Lower lobe of right lung (tissue), 2 donors: Measurements from ENCODE around the gene FABP2. TPM values are rescaled to one million over a fixed set of nuclear protein-coding genes. Genes with fewer than 3 reads are reported as not detected.

Experiments used
- ATAC-seq, 2 donors: fragments of 200-7000 bp; cut with Tn5 transposase; one replicate each; pipeline ENCODE4 v1.9.1; 2020 to 2022; ENCODE audit warnings: mild to moderate bottlenecking in 2 of 2, moderate library complexity in 2 of 2
- DNase-seq: peaks from one replicate; pipeline ENCODE4 v3.0.0-alpha.2; 2020
- H3K27ac ChIP-seq: fragments of 200-600 bp; one replicate; pipeline ENCODE4 v1.8.0; 2022
- H3K27me3 ChIP-seq: fragments of 200-600 bp; one replicate; pipeline ENCODE4 v1.8.0; 2022; ENCODE audit warnings: low read depth
- H3K36me3 ChIP-seq: fragments of 200-600 bp; one replicate; pipeline ENCODE4 v1.8.0; 2022; ENCODE audit warnings: mild to moderate bottlenecking
- H3K4me1 ChIP-seq: fragments of 200-600 bp; one replicate; pipeline ENCODE4 v1.8.0; 2022
- H3K4me3 ChIP-seq: fragments of 200-600 bp; one replicate; pipeline ENCODE4 v1.8.0; 2022; ENCODE audit warnings: mild to moderate bottlenecking
- H3K9me3 ChIP-seq: fragments of 200-600 bp; one replicate; pipeline ENCODE4 v1.8.0; 2022
- CTCF ChIP-seq: fragments of 200-600 bp; IDR thresholded peaks from one replicate; pipeline ENCODE4 v1.8.0; 2022; ENCODE audit warnings: antibody characterized with exemption, mild to moderate bottlenecking
- intact Hi-C: fragments of 100-400 bp; cut with DNase I; formaldehyde crosslinking; loops from one replicate; pipeline ENCODE4 v1.11.0; 2022
- total RNA-seq: library from RNA; stranded (reverse); fragmentation: NEBNext Ultra II Directional; extraction: Animal tissue kit (Norgen Biotek cat#: 25700); gene quantifications from one replicate; pipeline ENCODE4 v1.2.1, GENCODE V29; 2021
- donor health status: DM: no; HTN: yes; CAD: no; lungs with severe emphysema.

FABP2 gene
- total RNA-seq, 1 donor from 2014 or later = not detected

GRCh38 chr4:119297795-119298194, 24.1 kb downstream of the FABP2 start:
- no peak for DNase-seq

GRCh38 chr4:119296356-119296755, 25.6 kb downstream of the FABP2 start:
- intact Hi-C loops = no loop called here
- Histone ChIP-seq H3K36me3 (peaks cover 44% of the 10 kb centered on the region), H3K9me3 (no peaks in the 10 kb centered on the region), H3K27ac (no peak overlapping the region), H3K4me1 (peaks cover 20% of the 10 kb centered on the region), H3K4me3 (no peak overlapping the region), H3K27me3 (no peaks in the 10 kb centered on the region)
- no peak for DNase-seq
- no peak for TF ChIP-seq CTCF
- no peak for ATAC-seq

More at GRCh38 chr4:119297795-119298194, 24.1 kb downstream of the FABP2 start:
- no peak for TF ChIP-seq CTCF
- no peak for ATAC-seq
- intact Hi-C loops = no loop called here
- Histone ChIP-seq H3K27me3 (no peaks in the 10 kb centered on the region), H3K9me3 (no peaks in the 10 kb centered on the region), H3K27ac (no peak overlapping the region), H3K4me1 (peaks cover 20% of the 10 kb centered on the region), H3K4me3 (peak overlapping the region; percentile 86), H3K36me3 (peaks cover 32% of the 10 kb centered on the region)

GRCh38 chr4:119290598-119290997, 31.3 kb downstream of the FABP2 start:
- Histone ChIP-seq H3K27me3 (no peaks in the 10 kb centered on the region), H3K36me3 (peaks cover 41% of the 10 kb centered on the region), H3K9me3 (no peaks in the 10 kb centered on the region), H3K4me3 (no peak overlapping the region), H3K27ac (no peak overlapping the region), H3K4me1 (peaks cover 8% of the 10 kb centered on the region)
- no peak for DNase-seq
- TF ChIP-seq CTCF = no peak
- intact Hi-C loops = no loop called here
- no peak for ATAC-seq

GRCh38 chr4:119289313-119289712, 32.6 kb downstream of the FABP2 start:
- no peaks in the 10 kb centered on the region for H3K9me3 ChIP-seq
- intact Hi-C loops = loop anchor here (5.0 kb wide), 2 partner anchors 247 to 312 kb away; no protein-coding TSS in a partner anchor
- H3K4me1 ChIP-seq = peaks cover 21% of the 10 kb centered on the region
- no peaks in the 10 kb centered on the region for H3K27me3 ChIP-seq
- no peak overlapping the region for H3K27ac ChIP-seq
- ATAC-seq (no peak), DNase-seq (no peak)
- no peak overlapping the region for H3K4me3 ChIP-seq
- TF ChIP-seq CTCF = no peak
- H3K36me3 ChIP-seq = peaks cover 41% of the 10 kb centered on the region

GRCh38 chr4:119286377-119287002, 35.4 kb downstream of the FABP2 start:
- Histone ChIP-seq H3K27me3 (no peaks in the 10 kb centered on the region), H3K4me3 (no peak overlapping the region), H3K4me1 (peaks cover 23% of the 10 kb centered on the region), H3K36me3 (peaks cover 22% of the 10 kb centered on the region), H3K9me3 (no peaks in the 10 kb centered on the region), H3K27ac (no peak overlapping the region)
- ATAC-seq = peak in 1 of 2 donors; percentile 61
- DNase-seq = no peak
- peak; percentile 64 for TF ChIP-seq CTCF
- intact Hi-C loops = loop anchor here (5.0 kb wide), 2 partner anchors 244 to 309 kb away; no protein-coding TSS in a partner anchor
